ENCODE results near the gene KCNK15.
"Not testable (repeated sequence)": the region's sequence is repeated elsewhere in the genome, so short reads cannot be mapped to it uniquely, and the experiment has no call there.

The KCNK15 gene

DNA sequence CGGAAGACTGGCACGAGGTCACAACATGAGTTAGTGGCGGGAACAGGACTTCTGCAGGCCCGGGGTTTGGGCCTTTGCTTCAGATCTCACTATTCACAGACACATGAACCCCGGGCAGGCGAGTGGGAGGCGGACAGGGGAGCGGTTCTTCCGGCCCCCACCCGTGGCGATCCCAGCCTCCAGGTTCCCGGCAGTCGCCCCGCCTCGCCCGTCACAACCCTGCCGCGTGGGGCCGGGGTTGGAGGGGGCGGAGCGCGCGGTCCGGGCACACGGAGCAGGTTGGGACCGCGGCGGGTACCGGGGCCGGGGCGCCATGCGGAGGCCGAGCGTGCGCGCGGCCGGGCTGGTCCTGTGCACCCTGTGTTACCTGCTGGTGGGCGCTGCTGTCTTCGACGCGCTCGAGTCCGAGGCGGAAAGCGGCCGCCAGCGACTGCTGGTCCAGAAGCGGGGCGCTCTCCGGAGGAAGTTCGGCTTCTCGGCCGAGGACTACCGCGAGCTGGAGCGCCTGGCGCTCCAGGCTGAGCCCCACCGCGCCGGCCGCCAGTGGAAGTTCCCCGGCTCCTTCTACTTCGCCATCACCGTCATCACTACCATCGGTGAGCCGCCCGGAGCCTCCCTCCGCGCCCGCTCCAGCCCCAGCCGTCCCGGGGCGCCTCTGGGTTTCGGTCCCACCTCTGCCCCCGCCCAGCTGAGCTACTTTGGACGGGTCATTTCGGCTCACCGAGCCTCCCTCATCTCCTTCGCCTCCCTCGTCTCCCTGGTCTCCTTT, at the start of gene KCNK15:
Gene KCNK15, plus strand, starts transcription at position 268 of the 769 bp plus-strand sequence. Its CDS starts 46 bp downstream, at position 314.
- peak in 1 of 2 experiments; percentile 46 for DNase-seq (ENCODE audit: low spot score in 2 of 2)
- H3K36me3 ChIP-seq (replicated peaks) = no peaks in the 10 kb centered on the region
- H3K27me3 ChIP-seq (ENCODE audit: low read depth) = no peaks in the 10 kb centered on the region
- in situ Hi-C loops (cut with MboI; ENCODE audit: low sequenced_read_pairs) = loop anchor here (5.0 kb wide), 1 partner anchor 122 kb away; no protein-coding TSS in a partner anchor
- peak within 1 kb of the TSS; percentile 29 for H3K4me3 ChIP-seq
- peaks cover 10% of the 10 kb centered on the region for H3K4me1 ChIP-seq
- no peaks in the 10 kb centered on the region for H3K9me3 ChIP-seq

DNA sequence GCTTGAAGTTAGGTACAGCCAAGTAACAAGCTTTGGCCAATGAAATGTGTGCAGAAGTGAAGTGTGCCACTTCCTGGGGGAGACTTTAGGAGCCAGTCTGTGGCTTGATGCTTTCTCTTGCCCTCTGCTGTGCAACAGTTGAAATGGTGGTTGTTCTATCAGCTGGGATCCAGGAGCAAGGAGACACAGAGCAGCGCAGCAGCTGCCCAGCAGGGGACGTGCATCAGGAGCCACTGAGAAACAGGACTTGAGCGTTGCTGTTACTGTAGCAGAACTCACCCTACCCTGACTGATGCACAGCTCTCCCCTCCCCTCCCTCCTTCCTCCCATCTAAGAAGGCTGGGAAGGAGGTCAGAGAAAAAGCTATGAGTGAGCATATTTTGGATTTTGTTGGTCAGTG, 49.4 kb upstream of the KCNK15 start:
- in situ Hi-C loops (cut with MboI; ENCODE audit: low sequenced_read_pairs) = no loop called here
- Histone ChIP-seq H3K27me3 (ENCODE audit: low read depth) (no peaks in the 10 kb centered on the region), H3K4me1 (peaks cover 6% of the 10 kb centered on the region), H3K9me3 (no peaks in the 10 kb centered on the region), H3K36me3 (replicated peaks) (no peaks in the 10 kb centered on the region), H3K4me3 (no peak overlapping the region)
- no peak for DNase-seq (ENCODE audit: low spot score in 2 of 2)

DNA sequence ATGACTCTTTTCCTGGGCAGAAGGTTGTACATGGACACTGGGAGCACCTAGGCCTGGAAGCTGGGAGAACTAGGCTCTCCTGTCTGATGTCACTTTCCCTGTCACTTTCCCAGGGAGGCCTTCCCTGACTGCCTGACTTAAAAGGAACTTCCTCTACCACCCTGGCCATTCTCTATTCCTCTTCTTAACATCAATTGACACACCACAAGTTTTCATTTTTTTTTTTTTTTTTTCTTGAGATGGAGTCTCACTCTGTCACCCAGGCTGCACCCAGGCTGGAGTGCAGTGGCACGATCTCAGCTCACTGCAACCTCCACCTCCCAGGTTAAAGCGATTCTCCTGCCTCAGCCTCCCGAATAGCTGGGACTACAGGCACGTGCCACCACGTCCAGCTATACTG, 48.6 kb upstream of the KCNK15 start:
- in situ Hi-C loops (cut with MboI; ENCODE audit: low sequenced_read_pairs); H3K4me3 ChIP-seq; H3K27me3 ChIP-seq (ENCODE audit: low read depth); H3K36me3 ChIP-seq (replicated peaks); DNase-seq (ENCODE audit: low spot score in 2 of 2); H3K9me3 ChIP-seq; H3K4me1 ChIP-seq: not testable (repeated sequence)

DNA sequence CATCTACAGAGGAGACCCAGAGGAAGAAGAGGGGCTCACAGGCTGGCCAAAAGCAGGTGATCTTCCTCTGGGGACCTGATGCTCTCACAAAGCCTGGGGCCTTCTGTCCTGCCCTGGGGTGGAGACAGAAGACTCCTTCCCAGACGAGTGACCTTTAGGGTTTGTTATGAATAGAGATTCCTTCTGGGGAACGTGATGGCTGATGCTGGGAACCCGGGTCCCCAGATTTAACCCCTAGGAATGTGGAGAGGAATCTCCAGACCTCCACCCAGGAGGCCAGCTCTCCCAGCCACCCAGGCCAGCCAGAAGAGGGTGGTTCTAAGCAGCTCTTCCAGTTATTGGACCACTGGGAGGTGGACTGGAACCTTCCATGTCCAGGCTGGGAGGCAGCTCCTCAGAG, 47.3 kb upstream of the KCNK15 start:
- Histone ChIP-seq H3K27me3 (ENCODE audit: low read depth) (no peaks in the 10 kb centered on the region), H3K4me3 (no peak overlapping the region), H3K36me3 (replicated peaks) (no peaks in the 10 kb centered on the region), H3K4me1 (no peaks in the 10 kb centered on the region; the same call in 1 of the 2 replicates), H3K9me3 (no peaks in the 10 kb centered on the region)
- DNase-seq (ENCODE audit: low spot score in 2 of 2) = no peak
- in situ Hi-C loops (cut with MboI; ENCODE audit: low sequenced_read_pairs) = no loop called here

DNA sequence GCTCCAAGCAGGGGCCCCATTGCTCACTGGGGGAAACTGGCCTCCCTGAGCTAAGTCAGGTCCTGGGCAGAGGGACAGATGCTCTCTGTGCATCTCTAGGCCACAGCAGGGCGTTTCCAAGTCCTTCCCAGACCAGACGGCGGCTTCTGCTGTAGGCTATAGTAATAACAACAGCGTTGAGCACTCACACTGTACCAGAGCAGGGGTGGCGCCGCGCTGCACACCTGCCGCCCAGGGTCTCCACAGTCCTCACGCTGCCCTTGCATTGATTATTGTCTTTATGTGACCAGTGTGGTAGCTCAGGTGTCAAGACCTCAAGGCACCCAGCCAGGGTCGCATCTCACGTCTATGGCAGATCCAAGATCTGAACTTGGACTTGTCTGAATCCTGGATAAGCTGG, 45.4 kb upstream of the KCNK15 start:
- Histone ChIP-seq H3K36me3 (replicated peaks) (no peaks in the 10 kb centered on the region), H3K27me3 (ENCODE audit: low read depth) (no peaks in the 10 kb centered on the region), H3K9me3 (no peaks in the 10 kb centered on the region), H3K4me1 (no peaks in the 10 kb centered on the region; the same call in 1 of the 2 replicates), H3K4me3 (no peak overlapping the region)
- in situ Hi-C loops (cut with MboI; ENCODE audit: low sequenced_read_pairs) = no loop called here
- DNase-seq (ENCODE audit: low spot score in 2 of 2) = no peak

DNA sequence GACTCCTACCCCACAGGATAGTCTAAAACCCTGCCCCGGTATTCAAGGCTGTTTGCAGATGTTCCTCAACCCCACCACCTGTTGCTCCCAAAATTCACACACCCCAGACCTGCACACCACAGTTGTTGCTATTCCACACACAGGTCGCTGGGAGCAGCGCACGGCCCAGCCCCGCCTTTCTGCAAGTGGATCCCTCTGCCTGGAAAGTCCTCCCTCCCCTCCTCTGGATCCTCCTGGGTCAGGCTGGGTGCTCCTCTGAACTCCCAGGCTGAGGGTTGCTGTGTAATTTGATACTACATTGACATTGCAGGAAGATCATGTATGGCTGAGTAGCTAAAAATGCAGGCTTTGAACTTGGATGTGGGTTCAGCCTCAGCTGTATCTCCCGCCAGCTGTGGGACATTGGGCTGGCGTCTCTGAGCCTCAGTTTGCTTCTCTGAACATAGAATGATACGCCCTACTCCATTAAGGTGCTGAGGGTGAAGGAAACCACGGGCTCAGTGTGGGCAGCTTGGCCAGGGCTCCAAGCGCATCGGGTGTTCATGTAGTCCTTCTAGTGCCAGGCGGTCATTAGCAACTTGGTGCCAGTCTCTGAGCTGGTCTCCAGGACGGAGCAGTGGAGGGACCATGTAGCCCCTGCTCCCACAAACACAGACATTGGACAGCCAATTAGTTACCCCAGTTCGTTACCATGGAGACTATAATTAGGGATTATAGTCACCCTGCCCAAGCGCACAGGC, 44.4 kb upstream of the KCNK15 start:
- no peaks in the 10 kb centered on the region for H3K27me3 ChIP-seq (ENCODE audit: low read depth)
- in situ Hi-C loops (cut with MboI; ENCODE audit: low sequenced_read_pairs) = no loop called here
- no peak overlapping the region for H3K4me3 ChIP-seq
- peak in 1 of 2 experiments; percentile 36 for DNase-seq (ENCODE audit: low spot score in 2 of 2)
- H3K9me3 ChIP-seq = no peaks in the 10 kb centered on the region
- H3K36me3 ChIP-seq (replicated peaks) = no peaks in the 10 kb centered on the region
- no peaks in the 10 kb centered on the region; the same call in 1 of the 2 replicates for H3K4me1 ChIP-seq

DNA sequence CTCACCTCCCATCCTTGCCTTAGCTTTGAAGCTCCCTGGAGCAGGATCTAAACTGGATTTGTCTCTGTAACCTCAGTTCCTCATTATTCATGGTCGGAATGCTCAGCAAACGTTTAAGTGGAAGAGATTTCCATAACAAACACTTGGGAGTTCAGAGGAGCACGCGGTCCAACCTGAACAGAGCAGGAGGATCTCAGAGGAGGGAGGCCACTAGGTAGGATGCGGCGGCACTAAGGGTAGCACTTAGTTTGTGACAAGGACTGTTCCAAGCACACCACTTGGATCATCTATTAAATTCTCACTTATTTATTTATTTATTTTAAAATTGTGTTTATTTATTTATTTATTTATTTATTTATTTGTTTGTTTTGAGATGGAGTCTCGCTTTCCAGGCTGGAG, 43.8 kb upstream of the KCNK15 start:
- Histone ChIP-seq H3K4me1 (no peaks in the 10 kb centered on the region; the same call in 1 of the 2 replicates), H3K4me3 (no peak overlapping the region), H3K27me3 (ENCODE audit: low read depth) (no peaks in the 10 kb centered on the region), H3K9me3 (no peaks in the 10 kb centered on the region), H3K36me3 (replicated peaks) (no peaks in the 10 kb centered on the region)
- in situ Hi-C loops (cut with MboI; ENCODE audit: low sequenced_read_pairs) = no loop called here
- DNase-seq (ENCODE audit: low spot score in 2 of 2) = peak in 1 of 2 experiments; percentile 13

DNA sequence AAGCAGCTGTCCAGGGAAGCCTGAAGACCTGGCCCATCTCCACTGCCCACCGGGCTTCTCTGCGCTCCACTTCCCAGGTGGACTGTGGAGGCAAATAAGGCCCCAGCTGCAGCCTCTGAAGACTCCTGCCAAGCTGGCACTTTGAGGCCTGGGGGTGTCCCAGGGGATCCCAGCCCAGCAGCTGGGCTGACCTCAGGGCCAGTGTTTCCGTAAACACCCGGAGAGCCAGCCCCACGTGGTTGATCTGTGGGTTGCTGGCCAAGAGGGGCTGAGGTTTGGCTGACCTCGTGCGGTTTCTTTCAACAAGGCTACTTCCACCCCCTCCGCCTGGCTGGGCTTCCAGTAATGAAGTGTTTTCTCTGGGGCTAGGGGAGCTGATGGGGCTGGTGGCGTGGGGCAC, 42.9 kb upstream of the KCNK15 start:
- H3K9me3 ChIP-seq = no peaks in the 10 kb centered on the region
- in situ Hi-C loops (cut with MboI; ENCODE audit: low sequenced_read_pairs) = no loop called here
- no peaks in the 10 kb centered on the region for H3K27me3 ChIP-seq (ENCODE audit: low read depth)
- no peaks in the 10 kb centered on the region; the same call in 1 of the 2 replicates for H3K4me1 ChIP-seq
- H3K36me3 ChIP-seq (replicated peaks) = no peaks in the 10 kb centered on the region
- no peak for DNase-seq (ENCODE audit: low spot score in 2 of 2)
- no peak overlapping the region for H3K4me3 ChIP-seq

DNA sequence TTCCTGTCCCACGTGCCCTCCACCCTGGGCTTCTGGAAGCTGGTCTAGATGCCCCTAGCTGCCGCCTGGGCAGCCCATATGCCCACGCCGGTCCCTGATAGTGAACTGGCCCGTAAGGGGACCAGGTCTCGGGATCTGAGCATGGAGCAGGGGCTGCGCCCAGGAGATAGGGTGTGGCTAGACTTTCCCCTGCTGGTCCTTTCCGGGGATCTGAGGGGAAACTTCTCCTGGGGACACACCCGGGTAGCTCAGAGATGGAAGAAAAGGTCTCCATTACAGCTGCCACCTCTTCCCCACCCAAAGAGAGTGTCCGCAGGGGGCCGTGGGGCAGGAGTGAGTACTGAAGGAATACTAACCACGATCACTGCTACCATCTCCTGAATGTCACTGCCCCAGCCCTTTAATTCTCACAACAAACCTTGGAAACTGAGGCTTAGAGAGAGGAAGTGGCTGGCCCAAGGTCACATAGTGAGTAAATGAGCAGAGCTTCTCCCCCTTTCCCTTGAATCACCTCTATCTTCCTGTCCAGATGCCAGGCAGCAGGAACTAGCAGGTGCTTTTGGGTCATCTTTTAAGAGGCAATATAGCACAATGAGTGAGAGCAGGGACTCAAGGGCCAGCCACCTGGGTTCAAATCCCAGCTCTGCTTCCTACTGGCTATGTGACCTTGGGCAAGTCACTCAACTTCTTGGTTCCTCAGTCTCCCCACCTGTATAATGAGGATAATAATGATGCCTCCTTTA, 42.3 kb upstream of the KCNK15 start:
- Histone ChIP-seq H3K4me3 (no peak overlapping the region), H3K9me3 (no peaks in the 10 kb centered on the region), H3K27me3 (ENCODE audit: low read depth) (no peaks in the 10 kb centered on the region), H3K36me3 (replicated peaks) (no peaks in the 10 kb centered on the region), H3K4me1 (no peaks in the 10 kb centered on the region; the same call in 1 of the 2 replicates)
- in situ Hi-C loops (cut with MboI; ENCODE audit: low sequenced_read_pairs) = no loop called here
- no peak for DNase-seq (ENCODE audit: low spot score in 2 of 2)

DNA sequence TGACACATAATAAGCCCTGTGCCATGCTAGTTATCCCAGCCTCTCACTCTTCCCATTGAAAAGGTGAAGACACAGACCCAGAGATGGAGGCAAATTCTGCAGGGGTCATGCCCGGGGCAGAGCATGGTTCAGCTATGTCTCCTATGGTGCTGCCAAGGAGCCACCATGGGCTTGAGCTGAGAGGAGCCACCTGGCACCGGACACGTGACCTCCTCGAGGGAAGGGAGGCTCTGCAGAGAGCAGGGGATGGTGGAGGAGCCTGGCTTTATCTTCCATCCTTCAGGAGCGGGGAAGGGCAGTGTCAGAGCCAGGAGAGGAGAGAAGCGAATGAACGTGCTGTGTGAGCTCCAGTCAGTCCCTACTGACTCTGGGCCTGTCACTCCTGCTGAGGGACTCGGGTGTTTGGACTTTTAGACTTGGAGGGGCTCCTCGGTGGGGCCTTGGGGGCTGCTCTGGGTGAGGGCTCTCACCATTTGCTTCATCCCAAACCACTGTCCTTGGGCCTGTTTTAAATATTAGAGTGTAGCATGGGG, 41.6 kb upstream of the KCNK15 start:
- no peaks in the 10 kb centered on the region for H3K36me3 ChIP-seq (replicated peaks)

DNA sequence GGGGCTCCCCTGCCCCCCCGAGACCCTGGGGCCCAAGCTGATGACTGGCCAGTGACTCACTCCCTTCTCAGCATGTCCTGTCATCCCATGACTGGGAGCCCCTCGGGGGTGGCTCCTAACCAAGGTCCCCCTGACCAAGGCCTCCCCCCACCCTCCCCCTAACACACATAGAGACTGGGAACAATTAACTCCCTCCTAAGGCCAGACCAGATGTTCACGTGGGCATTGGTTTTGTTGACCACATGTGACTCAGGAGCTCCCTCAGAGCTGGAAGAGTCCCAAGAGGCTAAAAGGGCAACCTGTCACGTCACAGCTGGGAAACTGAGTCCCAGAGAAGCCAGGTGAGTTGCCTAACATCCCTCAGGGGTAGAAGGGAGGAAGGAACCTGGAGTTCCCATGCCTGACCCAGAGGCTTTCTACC, 41.1 kb upstream of the KCNK15 start:
- Histone ChIP-seq H3K4me3 (no peak overlapping the region), H3K36me3 (replicated peaks) (no peaks in the 10 kb centered on the region), H3K4me1 (no peaks in the 10 kb centered on the region; the same call in 1 of the 2 replicates), H3K27me3 (ENCODE audit: low read depth) (no peaks in the 10 kb centered on the region), H3K9me3 (no peaks in the 10 kb centered on the region)
- DNase-seq (ENCODE audit: low spot score in 2 of 2) = no peak
- in situ Hi-C loops (cut with MboI; ENCODE audit: low sequenced_read_pairs) = no loop called here

More for the DNA sequence above, 41.6 kb upstream of the KCNK15 start:
- Histone ChIP-seq H3K4me1 (no peaks in the 10 kb centered on the region; the same call in 1 of the 2 replicates), H3K27me3 (ENCODE audit: low read depth) (no peaks in the 10 kb centered on the region), H3K4me3 (no peak overlapping the region), H3K9me3 (no peaks in the 10 kb centered on the region)
- in situ Hi-C loops (cut with MboI; ENCODE audit: low sequenced_read_pairs) = no loop called here
- no peak for DNase-seq (ENCODE audit: low spot score in 2 of 2)

DNA sequence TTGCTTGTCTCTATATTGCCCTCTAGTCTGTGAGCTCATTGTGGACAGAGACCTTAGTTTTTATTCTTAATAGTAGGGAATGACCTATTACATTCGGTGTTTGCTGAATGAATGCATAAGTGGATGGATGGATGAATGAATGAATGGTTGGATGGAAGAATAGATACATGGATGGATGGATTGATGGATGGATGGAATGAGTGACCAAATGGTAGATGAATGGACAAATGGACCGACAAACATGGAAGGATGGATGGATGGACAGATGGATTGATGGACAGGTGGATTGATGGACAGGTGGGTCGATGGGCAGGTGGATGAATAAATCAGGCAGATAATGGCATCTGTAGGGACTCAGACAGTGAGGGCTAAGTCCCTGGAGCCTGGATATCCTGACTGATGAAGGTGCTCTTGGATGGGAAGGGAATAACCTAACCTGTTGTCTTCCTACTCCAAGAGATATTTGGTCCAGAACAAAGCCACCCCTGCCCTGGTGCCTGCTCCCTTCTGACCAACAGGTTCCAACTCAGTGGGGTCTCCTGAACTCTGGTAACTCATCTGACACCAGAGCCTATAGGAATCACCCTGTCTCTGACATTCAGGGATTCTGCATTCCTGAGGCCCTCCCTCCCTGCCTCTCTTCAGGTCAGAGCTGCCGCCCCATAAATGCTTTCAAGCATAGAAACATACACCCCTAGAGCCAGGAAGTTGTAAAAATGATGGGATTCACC, 40.1 kb upstream of the KCNK15 start:
- in situ Hi-C loops (cut with MboI; ENCODE audit: low sequenced_read_pairs) = no loop called here
- Histone ChIP-seq H3K9me3 (no peaks in the 10 kb centered on the region), H3K4me1 (no peaks in the 10 kb centered on the region; the same call in 1 of the 2 replicates), H3K36me3 (replicated peaks) (no peaks in the 10 kb centered on the region), H3K27me3 (ENCODE audit: low read depth) (no peaks in the 10 kb centered on the region), H3K4me3 (no peak overlapping the region)
- no peak for DNase-seq (ENCODE audit: low spot score in 2 of 2)

Data from HAP-1 (cell line).